HCT116 (cell line): ENCODE data around the gene MAPKBP1.

Experiments
- EZH2 ChIP-seq: fragments of 200-600 bp; sonication (generic); IDR thresholded peaks from 2 replicates; pipeline ENCODE4 v1.6.1; 2017; ENCODE audit warnings: antibody characterized with exemption, mixed run types
- EZH2phosphoT487 ChIP-seq: fragments of 200-600 bp; IDR thresholded peaks from 2 replicates; pipeline ENCODE4 v1.6.1; 2018; ENCODE audit warnings: antibody characterized with exemption, borderline replicate concordance
- JUND ChIP-seq: IDR thresholded peaks from 2 replicates; pipeline ENCODE4 v1.6.1; 2012
- POLR2A ChIP-seq: IDR thresholded peaks from 2 replicates; pipeline ENCODE4 v1.7.0; 2011; ENCODE audit warnings: borderline replicate concordance; ENCODE audit not compliant: insufficient read depth, insufficient read length; ENCODE audit errors: extremely low read depth
- POLR2AphosphoS5 ChIP-seq: IDR thresholded peaks from 2 replicates; pipeline ENCODE4 v1.6.1; 2011; ENCODE audit warnings: mild to moderate bottlenecking, low read depth, low read length, moderate library complexity
- RAD21 ChIP-seq: IDR thresholded peaks from 2 replicates; pipeline ENCODE4 v1.6.1; 2012; ENCODE audit warnings: low read depth, mild to moderate bottlenecking
- ZNF274 ChIP-seq: fragments of 200-500 bp; sonication (Bioruptor generic); IDR thresholded peaks from 2 replicates; pipeline ENCODE4 v1.6.1; 2014; ENCODE audit warnings: mild to moderate bottlenecking, low read depth, low read length, inconsistent platforms
- TF ChIP-seq, protein P1 (sequence below), 3 experiments: fragments of 200-600 bp in 1 of 3; sonication (generic) in 1 of 3; IDR thresholded peaks in 2 of 3; conservative IDR thresholded peaks in 1 of 3; 2 replicates each; pipeline ENCODE4 v1.5.1; 2012 to 2017; ENCODE audit warnings: low read depth in 2 of 3, low read length in 2 of 3, antibody characterized with exemption in 1 of 3, borderline replicate concordance in 1 of 3, control low read depth in 1 of 3, mild to moderate bottlenecking in 1 of 3, mixed read lengths in 1 of 3, mixed run types in 1 of 3, moderate library complexity in 1 of 3; ENCODE audit not compliant: insufficient read depth in 1 of 3
- TF ChIP-seq, protein P2 (sequence below): IDR thresholded peaks from 2 replicates; pipeline ENCODE4 v1.6.1; 2012
- TF ChIP-seq, protein P3 (sequence below): IDR thresholded peaks from 2 replicates; pipeline ENCODE4 v1.6.1; 2012

GRCh38 chr15:41823502-41823901 is 49.2 kb downstream of the MAPKBP1 start:
- TF ChIP-seq, protein P1, sequence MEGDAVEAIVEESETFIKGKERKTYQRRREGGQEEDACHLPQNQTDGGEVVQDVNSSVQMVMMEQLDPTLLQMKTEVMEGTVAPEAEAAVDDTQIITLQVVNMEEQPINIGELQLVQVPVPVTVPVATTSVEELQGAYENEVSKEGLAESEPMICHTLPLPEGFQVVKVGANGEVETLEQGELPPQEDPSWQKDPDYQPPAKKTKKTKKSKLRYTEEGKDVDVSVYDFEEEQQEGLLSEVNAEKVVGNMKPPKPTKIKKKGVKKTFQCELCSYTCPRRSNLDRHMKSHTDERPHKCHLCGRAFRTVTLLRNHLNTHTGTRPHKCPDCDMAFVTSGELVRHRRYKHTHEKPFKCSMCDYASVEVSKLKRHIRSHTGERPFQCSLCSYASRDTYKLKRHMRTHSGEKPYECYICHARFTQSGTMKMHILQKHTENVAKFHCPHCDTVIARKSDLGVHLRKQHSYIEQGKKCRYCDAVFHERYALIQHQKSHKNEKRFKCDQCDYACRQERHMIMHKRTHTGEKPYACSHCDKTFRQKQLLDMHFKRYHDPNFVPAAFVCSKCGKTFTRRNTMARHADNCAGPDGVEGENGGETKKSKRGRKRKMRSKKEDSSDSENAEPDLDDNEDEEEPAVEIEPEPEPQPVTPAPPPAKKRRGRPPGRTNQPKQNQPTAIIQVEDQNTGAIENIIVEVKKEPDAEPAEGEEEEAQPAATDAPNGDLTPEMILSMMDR (IDR thresholded peaks at IDR 0.05 in 2 of 3, conservative IDR thresholded peaks at IDR 0.05 in 1 of 3; ENCODE audit: borderline replicate concordance in 1 of 3, insufficient read depth in 1 of 3, low read depth in 2 of 3, low read length in 2 of 3): no peak
- TF ChIP-seq, protein P2, sequence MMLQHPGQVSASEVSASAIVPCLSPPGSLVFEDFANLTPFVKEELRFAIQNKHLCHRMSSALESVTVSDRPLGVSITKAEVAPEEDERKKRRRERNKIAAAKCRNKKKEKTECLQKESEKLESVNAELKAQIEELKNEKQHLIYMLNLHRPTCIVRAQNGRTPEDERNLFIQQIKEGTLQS: no peak
- TF ChIP-seq POLR2AphosphoS5 (no peak), POLR2A (no peak), EZH2 (no peak), ZNF274 (no peak), EZH2phosphoT487 (no peak), RAD21 (no peak), JUND (no peak)
- TF ChIP-seq, protein P3, sequence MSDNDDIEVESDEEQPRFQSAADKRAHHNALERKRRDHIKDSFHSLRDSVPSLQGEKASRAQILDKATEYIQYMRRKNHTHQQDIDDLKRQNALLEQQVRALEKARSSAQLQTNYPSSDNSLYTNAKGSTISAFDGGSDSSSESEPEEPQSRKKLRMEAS: no peak
